DND-41 (cell line): ENCODE data around the gene LEPR.

Source experiments
- CTCF ChIP-seq: IDR thresholded peaks from 2 replicates; pipeline ENCODE4 v1.5.1; 2012; ENCODE audit warnings: borderline replicate concordance, low read length, moderate library complexity, mild to moderate bottlenecking; ENCODE audit not compliant: poor library complexity, severe bottlenecking; ENCODE audit errors: extremely low read depth
- EZH2 ChIP-seq: IDR thresholded peaks from 3 replicates; pipeline ENCODE4 v1.6.1; 2012; ENCODE audit warnings: borderline replicate concordance, low read depth, mild to moderate bottlenecking, moderate library complexity, low read length, inconsistent platforms; ENCODE audit not compliant: severe bottlenecking

- TF ChIP-seq EZH2 (no peak), CTCF (no peak)
Observed at GRCh38 chr1:65422241-65423203, 2.1 kb downstream of the LEPR start.
